K562 (cell line): ENCODE results near the gene DYNLL1. TPM values are rescaled to one million over a fixed set of nuclear protein-coding genes. Genes with fewer than 3 reads are reported as not detected.

Source experiments
- EP400 ChIP-seq: fragments of 450-650 bp; IDR thresholded peaks from 2 replicates; pipeline ENCODE4 v1.6.1; 2017; ENCODE audit warnings: antibody characterized with exemption, mild to moderate bottlenecking, moderate library complexity
- HMG20A ChIP-seq: fragments of 450-650 bp; formaldehyde crosslinking; conservative IDR thresholded peaks from 2 replicates; pipeline ENCODE4 v1.4.0; 2020; ENCODE audit warnings: mild to moderate bottlenecking, mixed read lengths
- LCOR ChIP-seq: sonication (generic); formaldehyde crosslinking; IDR thresholded peaks from 2 replicates; pipeline ENCODE4 v1.8.0; 2022; ENCODE audit warnings: mild to moderate bottlenecking, missing genetic modification reagents
- NFE2 ChIP-seq: IDR thresholded peaks from 2 replicates; pipeline ENCODE4 v1.6.1; 2014; ENCODE audit warnings: antibody characterized with exemption, low read depth
- RBM22 ChIP-seq: fragments of 200-400 bp; formaldehyde crosslinking; IDR thresholded peaks from 2 replicates; pipeline ENCODE4 v1.6.1; 2018; ENCODE audit warnings: low read length, low read depth; ENCODE audit not compliant: poor library complexity, severe bottlenecking
- RCOR1 ChIP-seq, 2 experiments: IDR thresholded peaks; 2 replicates each; pipeline ENCODE4 v1.6.1; 2012; ENCODE audit warnings: low read depth in 2 of 2, low read length in 2 of 2, borderline replicate concordance in 1 of 2, improper control_type of control experiment in 1 of 2
- RHOXF2B ChIP-seq: fragments of 250-450 bp; sonication (Bioruptor Pico); conservative IDR thresholded peaks from 2 replicates; pipeline ENCODE4 v1.5.1; 2021
- SMC3 ChIP-seq: conservative IDR thresholded peaks from 2 replicates; pipeline ENCODE4 v1.6.1; 2011; ENCODE audit warnings: low read depth, low read length, improper control_type of control experiment; ENCODE audit not compliant: insufficient read depth
- TGIF2 ChIP-seq: sonication (generic); formaldehyde crosslinking; IDR thresholded peaks from 2 replicates; pipeline ENCODE4 v1.8.1; 2022; ENCODE audit warnings: mild to moderate bottlenecking, missing genetic modification reagents, moderate library complexity
- ZNF444 ChIP-seq: fragments of 250-450 bp; sonication (Bioruptor Pico); IDR thresholded peaks from 2 replicates; pipeline ENCODE4 v1.4.0; 2020; ENCODE audit warnings: mild to moderate bottlenecking, moderate library complexity
- ZNF507 ChIP-seq: conservative IDR thresholded peaks from 2 replicates; pipeline ENCODE4 v1.6.1; 2017; ENCODE audit warnings: missing genetic modification characterization, missing compliant biosample characterization
- ZNF57 ChIP-seq: fragments of 450-650 bp; formaldehyde crosslinking; IDR thresholded peaks from 2 replicates; pipeline ENCODE4 v1.4.0; 2020; ENCODE audit warnings: mild to moderate bottlenecking, moderate library complexity
- polyA plus RNA-seq, 8 experiments: library from polyadenylated mRNA; depleted of rRNA in 4 of 8; stranded (reverse) in 5 of 8; unstranded in 3 of 8; fragments of >200 nt; fragmentation: Nextera tagmentation in 2 of 8; fragmentation: Illumina TruSeq in 1 of 8; extraction: Ambion mirVana in 2 of 8; extraction: Trizol in 1 of 8; gene quantifications; 2 replicates each; pipeline versions ENCODE4 v1.2.1 to v1.2.3, GENCODE V29; 2011 to 2014; ENCODE audit warnings: inconsistent platforms in 1 of 8, missing spikeins in 1 of 8
- total RNA-seq, 7 experiments: library from RNA; depleted of rRNA in 6 of 7; stranded (reverse); fragments of >200 nt in 6 of 7; fragmentation: Illumina TruSeq in 2 of 7; extraction: Trizol in 2 of 7; gene quantifications; 2 replicates each; pipeline versions ENCODE4 v1.2.1 to v1.2.3, GENCODE V29; 2011 to 2021; ENCODE audit warnings: low replicate concordance in 1 of 7
- TF ChIP-seq, protein P1 (sequence below): fragments of 150-350 bp; IDR thresholded peaks from 2 replicates; pipeline ENCODE4 v1.6.1; 2014; ENCODE audit warnings: low read depth, mild to moderate bottlenecking, low read length, borderline replicate concordance
- TF ChIP-seq, protein P2 (sequence below): fragments of 450-650 bp; IDR thresholded peaks from 2 replicates; pipeline ENCODE4 v1.6.1; 2016; ENCODE audit warnings: borderline replicate concordance
- TF ChIP-seq, protein P3 (sequence below): sonication (generic); formaldehyde crosslinking; IDR thresholded peaks from 2 replicates; pipeline ENCODE4 v1.8.0; 2023; ENCODE audit warnings: missing genetic modification reagents, mild to moderate bottlenecking, borderline replicate concordance

DYNLL1 gene
- total and polyA plus RNA-seq, 9 of the 15 experiments (the other 6 are each of a cell fraction or from before 2014, with no cell fraction given), result 303 to 1,112 (median 468) TPM

DNA sequence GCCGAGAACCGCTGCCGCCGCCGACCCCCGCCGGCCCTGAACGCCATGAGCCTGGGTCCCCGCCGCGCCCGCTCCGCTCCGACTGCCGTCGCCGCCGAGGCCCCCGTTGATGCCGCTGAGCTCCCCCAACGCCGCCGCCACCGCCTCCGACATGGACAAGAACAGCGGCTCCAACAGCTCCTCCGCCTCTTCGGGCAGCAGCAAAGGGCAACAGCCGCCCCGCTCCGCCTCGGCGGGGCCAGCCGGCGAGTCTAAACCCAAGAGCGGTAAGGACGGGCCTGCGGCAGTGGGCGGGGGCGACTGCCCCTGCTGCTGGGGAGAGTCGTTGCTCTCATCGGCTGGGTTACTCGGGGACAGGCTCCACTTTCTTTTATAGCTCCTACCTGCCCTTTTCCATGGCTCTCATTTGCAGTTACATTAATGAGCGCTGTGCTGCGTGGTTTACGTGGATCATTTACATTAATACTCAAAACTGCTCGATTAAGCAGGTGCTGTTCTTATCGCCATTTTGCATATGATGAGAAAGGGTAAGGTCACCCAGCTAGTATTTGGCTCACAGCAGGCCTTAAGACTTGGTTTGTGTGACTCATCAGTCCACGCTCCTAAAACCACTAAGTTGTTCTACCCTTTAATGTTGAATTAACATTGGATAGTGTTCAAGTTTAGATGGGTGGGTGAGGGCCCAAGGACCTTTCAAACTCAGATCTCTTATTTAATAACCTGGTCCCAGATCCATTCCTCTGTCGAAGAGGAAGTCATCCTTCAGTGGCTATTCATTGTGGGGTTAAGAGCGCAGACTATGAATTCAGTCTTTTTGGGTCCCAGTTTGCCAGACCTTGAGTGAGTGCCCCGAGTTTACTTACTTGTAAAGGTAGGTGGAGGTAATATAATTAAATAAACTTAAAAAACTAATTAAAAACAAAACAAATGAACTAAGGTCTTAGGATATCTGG is 39.1 kb downstream of the DYNLL1 start (continued):
- TF ChIP-seq RCOR1 (IDR thresholded peaks at IDR 0.05; ENCODE audit: borderline replicate concordance in 1 of 2, low read depth in 2 of 2, low read length in 2 of 2), result no peak
- TF ChIP-seq SMC3, result no peak
- TF ChIP-seq, protein P1, sequence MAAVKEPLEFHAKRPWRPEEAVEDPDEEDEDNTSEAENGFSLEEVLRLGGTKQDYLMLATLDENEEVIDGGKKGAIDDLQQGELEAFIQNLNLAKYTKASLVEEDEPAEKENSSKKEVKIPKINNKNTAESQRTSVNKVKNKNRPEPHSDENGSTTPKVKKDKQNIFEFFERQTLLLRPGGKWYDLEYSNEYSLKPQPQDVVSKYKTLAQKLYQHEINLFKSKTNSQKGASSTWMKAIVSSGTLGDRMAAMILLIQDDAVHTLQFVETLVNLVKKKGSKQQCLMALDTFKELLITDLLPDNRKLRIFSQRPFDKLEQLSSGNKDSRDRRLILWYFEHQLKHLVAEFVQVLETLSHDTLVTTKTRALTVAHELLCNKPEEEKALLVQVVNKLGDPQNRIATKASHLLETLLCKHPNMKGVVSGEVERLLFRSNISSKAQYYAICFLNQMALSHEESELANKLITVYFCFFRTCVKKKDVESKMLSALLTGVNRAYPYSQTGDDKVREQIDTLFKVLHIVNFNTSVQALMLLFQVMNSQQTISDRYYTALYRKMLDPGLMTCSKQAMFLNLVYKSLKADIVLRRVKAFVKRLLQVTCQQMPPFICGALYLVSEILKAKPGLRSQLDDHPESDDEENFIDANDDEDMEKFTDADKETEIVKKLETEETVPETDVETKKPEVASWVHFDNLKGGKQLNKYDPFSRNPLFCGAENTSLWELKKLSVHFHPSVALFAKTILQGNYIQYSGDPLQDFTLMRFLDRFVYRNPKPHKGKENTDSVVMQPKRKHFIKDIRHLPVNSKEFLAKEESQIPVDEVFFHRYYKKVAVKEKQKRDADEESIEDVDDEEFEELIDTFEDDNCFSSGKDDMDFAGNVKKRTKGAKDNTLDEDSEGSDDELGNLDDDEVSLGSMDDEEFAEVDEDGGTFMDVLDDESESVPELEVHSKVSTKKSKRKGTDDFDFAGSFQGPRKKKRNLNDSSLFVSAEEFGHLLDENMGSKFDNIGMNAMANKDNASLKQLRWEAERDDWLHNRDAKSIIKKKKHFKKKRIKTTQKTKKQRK, result no peak
- TF ChIP-seq HMG20A (CRISPR knock-in tag), result no peak
- peak; percentile 43; the same call in 1 of the 2 replicates for TF ChIP-seq LCOR (CRISPR knock-in tag)
- no peak for TF ChIP-seq RHOXF2B (CRISPR knock-in tag)
- TF ChIP-seq, protein P2, sequence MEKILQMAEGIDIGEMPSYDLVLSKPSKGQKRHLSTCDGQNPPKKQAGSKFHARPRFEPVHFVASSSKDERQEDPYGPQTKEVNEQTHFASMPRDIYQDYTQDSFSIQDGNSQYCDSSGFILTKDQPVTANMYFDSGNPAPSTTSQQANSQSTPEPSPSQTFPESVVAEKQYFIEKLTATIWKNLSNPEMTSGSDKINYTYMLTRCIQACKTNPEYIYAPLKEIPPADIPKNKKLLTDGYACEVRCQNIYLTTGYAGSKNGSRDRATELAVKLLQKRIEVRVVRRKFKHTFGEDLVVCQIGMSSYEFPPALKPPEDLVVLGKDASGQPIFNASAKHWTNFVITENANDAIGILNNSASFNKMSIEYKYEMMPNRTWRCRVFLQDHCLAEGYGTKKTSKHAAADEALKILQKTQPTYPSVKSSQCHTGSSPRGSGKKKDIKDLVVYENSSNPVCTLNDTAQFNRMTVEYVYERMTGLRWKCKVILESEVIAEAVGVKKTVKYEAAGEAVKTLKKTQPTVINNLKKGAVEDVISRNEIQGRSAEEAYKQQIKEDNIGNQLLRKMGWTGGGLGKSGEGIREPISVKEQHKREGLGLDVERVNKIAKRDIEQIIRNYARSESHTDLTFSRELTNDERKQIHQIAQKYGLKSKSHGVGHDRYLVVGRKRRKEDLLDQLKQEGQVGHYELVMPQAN, result 0 out of 2 replicates have a peak, but pooled peaks have one; percentile 12
- no peak for TF ChIP-seq ZNF507 (tag)
- TF ChIP-seq ZNF57 (CRISPR knock-in tag), result no peak
- peak; percentile 44 for TF ChIP-seq RBM22
- no peak for TF ChIP-seq ZNF444 (CRISPR knock-in tag)
- 0 out of 2 replicates have a peak, but pooled peaks have one; percentile 54 for TF ChIP-seq TGIF2
- peak; percentile 21 for TF ChIP-seq EP400
- TF ChIP-seq, protein P3, sequence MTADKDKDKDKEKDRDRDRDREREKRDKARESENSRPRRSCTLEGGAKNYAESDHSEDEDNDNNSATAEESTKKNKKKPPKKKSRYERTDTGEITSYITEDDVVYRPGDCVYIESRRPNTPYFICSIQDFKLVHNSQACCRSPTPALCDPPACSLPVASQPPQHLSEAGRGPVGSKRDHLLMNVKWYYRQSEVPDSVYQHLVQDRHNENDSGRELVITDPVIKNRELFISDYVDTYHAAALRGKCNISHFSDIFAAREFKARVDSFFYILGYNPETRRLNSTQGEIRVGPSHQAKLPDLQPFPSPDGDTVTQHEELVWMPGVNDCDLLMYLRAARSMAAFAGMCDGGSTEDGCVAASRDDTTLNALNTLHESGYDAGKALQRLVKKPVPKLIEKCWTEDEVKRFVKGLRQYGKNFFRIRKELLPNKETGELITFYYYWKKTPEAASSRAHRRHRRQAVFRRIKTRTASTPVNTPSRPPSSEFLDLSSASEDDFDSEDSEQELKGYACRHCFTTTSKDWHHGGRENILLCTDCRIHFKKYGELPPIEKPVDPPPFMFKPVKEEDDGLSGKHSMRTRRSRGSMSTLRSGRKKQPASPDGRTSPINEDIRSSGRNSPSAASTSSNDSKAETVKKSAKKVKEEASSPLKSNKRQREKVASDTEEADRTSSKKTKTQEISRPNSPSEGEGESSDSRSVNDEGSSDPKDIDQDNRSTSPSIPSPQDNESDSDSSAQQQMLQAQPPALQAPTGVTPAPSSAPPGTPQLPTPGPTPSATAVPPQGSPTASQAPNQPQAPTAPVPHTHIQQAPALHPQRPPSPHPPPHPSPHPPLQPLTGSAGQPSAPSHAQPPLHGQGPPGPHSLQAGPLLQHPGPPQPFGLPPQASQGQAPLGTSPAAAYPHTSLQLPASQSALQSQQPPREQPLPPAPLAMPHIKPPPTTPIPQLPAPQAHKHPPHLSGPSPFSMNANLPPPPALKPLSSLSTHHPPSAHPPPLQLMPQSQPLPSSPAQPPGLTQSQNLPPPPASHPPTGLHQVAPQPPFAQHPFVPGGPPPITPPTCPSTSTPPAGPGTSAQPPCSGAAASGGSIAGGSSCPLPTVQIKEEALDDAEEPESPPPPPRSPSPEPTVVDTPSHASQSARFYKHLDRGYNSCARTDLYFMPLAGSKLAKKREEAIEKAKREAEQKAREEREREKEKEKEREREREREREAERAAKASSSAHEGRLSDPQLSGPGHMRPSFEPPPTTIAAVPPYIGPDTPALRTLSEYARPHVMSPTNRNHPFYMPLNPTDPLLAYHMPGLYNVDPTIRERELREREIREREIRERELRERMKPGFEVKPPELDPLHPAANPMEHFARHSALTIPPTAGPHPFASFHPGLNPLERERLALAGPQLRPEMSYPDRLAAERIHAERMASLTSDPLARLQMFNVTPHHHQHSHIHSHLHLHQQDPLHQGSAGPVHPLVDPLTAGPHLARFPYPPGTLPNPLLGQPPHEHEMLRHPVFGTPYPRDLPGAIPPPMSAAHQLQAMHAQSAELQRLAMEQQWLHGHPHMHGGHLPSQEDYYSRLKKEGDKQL (CRISPR knock-in tag), result peak; percentile 52; the same call in 1 of the 2 replicates
- 0 out of 2 replicates have a peak, but pooled peaks have one; percentile 23 for TF ChIP-seq NFE2
